Calu3 (cell line): ENCODE data around the gene MRPL49. TPM values are rescaled to one million over a fixed set of nuclear protein-coding genes. Genes with fewer than 3 reads are reported as not detected.

Experiments used
- BruUV-seq: library from RNA; stranded (reverse); fragments of 400-500 nt; replicated peaks from 2 replicates; lab custom pipeline; 2021; lab: Mats Ljungman, UMichigan
- CTCF ChIA-PET: fragments of 300-600 bp; sonication (Branson Sonifier 250); formaldehyde crosslinking; loops from one replicate; lab custom pipeline; 2022; ENCODE audit warnings: antibody characterized with exemption; lab: Charles Lee
- DNase-seq: peaks from one replicate; pipeline ENCODE4 v3.0.0; 2022
- H3K27ac Mint-ChIP-seq: one replicate; pipeline ENCODE4 v1.8.0; 2022; ENCODE audit warnings: mixed read lengths; ENCODE audit not compliant: unreplicated experiment
- H3K27me3 Mint-ChIP-seq: one replicate; pipeline ENCODE4 v1.8.0; 2022; ENCODE audit warnings: mixed read lengths; ENCODE audit not compliant: unreplicated experiment
- H3K36me3 Mint-ChIP-seq: one replicate; pipeline ENCODE4 v1.8.0; 2022; ENCODE audit warnings: mild to moderate bottlenecking, moderate library complexity, mixed read lengths; ENCODE audit not compliant: insufficient read depth, unreplicated experiment
- H3K4me1 Mint-ChIP-seq: one replicate; pipeline ENCODE4 v1.8.0; 2022; ENCODE audit warnings: mild to moderate bottlenecking, low read depth, mixed read lengths; ENCODE audit not compliant: unreplicated experiment
- H3K4me3 Mint-ChIP-seq: one replicate; pipeline ENCODE4 v1.8.0; 2022; ENCODE audit warnings: mild to moderate bottlenecking, low read depth, moderate library complexity, mixed read lengths; ENCODE audit not compliant: unreplicated experiment
- H3K9me3 Mint-ChIP-seq: one replicate; pipeline ENCODE4 v1.8.0; 2022; ENCODE audit warnings: low read depth, mixed read lengths; ENCODE audit not compliant: unreplicated experiment
- intact Hi-C: fragments of 100-400 bp; cut with micrococcal nuclease; formaldehyde crosslinking; loops from one replicate; pipeline ENCODE4 v1.10.0; 2022; ENCODE audit not compliant: unreplicated experiment
- total RNA-seq: library from RNA; stranded (reverse); gene quantifications from 2 replicates; pipeline ENCODE4 v1.2.3, GENCODE V29; 2022
- TF ChIP-seq, protein P1 (sequence below): fragments of 200-600 bp; IDR thresholded peaks from one replicate; pipeline ENCODE4 v1.8.0; 2022; ENCODE audit warnings: antibody characterized with exemption; ENCODE audit not compliant: unreplicated experiment

MRPL49 gene
- total RNA-seq, 1 experiment from 2014 or later: 84.1 TPM

DNA sequence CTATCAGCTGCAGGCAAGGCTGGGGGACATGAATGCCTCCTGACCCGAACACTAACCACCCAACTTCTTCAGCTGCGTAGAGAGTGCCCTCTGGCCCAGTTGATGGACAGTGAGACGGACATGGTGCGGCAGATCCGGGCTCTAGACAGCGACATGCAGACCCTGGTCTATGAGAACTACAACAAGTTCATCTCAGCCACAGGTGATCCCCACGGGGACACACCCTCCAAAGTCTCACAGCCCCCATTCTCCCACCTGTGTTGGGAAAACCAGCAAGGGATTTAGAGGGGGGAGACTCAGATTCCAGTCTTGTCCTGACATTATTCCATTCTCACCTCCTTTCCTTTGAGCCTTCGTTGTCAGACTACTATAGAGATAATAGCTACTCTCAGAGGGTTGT lies 25.2 kb upstream of the MRPL49 start:
- intact Hi-C loops: no loop called here
- H3K9me3 Mint-ChIP-seq: no peaks in the 10 kb centered on the region

DNA sequence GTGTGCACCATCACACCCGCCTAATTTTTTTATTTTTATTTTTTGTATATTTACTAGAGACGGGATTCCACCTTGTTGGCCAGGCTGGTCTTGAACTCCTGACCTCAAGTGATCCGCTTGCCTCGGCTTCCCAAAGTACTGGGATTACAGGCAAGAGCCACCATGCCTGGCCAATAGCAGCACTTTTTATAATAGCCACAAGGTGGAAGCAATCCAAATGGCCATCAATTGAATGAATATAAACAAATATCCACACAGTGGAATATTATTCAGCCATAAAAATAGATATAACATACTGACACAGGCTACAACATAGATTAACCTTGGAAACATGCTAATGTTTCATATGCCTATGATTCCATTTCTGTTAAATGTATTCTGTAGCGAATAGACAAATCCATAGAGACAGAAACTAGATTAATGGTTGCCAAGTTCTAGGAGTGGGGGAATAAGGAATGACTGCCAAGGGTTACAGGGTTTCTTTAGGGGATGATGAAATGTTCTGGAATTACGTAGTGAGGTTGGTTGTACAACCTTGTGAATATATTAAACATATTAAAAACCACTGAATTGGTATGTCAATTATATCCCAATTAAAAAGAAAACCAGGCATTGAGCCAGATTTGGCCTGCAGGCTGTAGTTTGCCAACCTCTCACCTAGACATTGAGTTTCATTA lies 21.3 kb upstream of the MRPL49 start:
- Mint-ChIP-seq H3K36me3 (peaks cover 19% of the 10 kb centered on the region), H3K4me1 (peaks cover 5% of the 10 kb centered on the region), H3K4me3 (no peak overlapping the region), H3K27me3 (no peaks in the 10 kb centered on the region), H3K27ac (no peak overlapping the region), H3K9me3 (no peaks in the 10 kb centered on the region)
- intact Hi-C loops: no loop called here
- no peak for DNase-seq
- CTCF ChIA-PET: interaction anchor here (1.7 kb wide), 1 partner anchor 10 kb away, joined by 8 read pairs; no protein-coding TSS in a partner anchor
- BruUV-seq: no TSS peak
- TF ChIP-seq, protein P1, sequence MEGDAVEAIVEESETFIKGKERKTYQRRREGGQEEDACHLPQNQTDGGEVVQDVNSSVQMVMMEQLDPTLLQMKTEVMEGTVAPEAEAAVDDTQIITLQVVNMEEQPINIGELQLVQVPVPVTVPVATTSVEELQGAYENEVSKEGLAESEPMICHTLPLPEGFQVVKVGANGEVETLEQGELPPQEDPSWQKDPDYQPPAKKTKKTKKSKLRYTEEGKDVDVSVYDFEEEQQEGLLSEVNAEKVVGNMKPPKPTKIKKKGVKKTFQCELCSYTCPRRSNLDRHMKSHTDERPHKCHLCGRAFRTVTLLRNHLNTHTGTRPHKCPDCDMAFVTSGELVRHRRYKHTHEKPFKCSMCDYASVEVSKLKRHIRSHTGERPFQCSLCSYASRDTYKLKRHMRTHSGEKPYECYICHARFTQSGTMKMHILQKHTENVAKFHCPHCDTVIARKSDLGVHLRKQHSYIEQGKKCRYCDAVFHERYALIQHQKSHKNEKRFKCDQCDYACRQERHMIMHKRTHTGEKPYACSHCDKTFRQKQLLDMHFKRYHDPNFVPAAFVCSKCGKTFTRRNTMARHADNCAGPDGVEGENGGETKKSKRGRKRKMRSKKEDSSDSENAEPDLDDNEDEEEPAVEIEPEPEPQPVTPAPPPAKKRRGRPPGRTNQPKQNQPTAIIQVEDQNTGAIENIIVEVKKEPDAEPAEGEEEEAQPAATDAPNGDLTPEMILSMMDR: peak; percentile 40

More for the DNA sequence above, 25.2 kb upstream of the MRPL49 start:
- Mint-ChIP-seq H3K36me3 (peaks cover 12% of the 10 kb centered on the region), H3K27ac (no peak overlapping the region), H3K27me3 (no peaks in the 10 kb centered on the region), H3K4me3 (peak overlapping the region; percentile 70), H3K4me1 (peaks cover 5% of the 10 kb centered on the region)
- DNase-seq: no peak
- TSS peak; percentile 45 for BruUV-seq
- CTCF ChIA-PET: interaction anchor here (1.2 kb wide), 1 partner anchor 31 kb away, joined by 3 read pairs; no protein-coding TSS in a partner anchor
- TF ChIP-seq, protein P1: no peak

- intact Hi-C loops: no loop called here
- CTCF ChIA-PET: interaction anchor here (1.7 kb wide), 1 partner anchor 8 kb away, joined by 8 read pairs; no protein-coding TSS in a partner anchor
- BruUV-seq: no TSS peak
These were observed 19.7 kb upstream of the MRPL49 start for GRCh38 chr11:65102142-65103095.

GRCh38 chr11:65103476-65103875 lies 18.6 kb upstream of the MRPL49 start:
- intact Hi-C loops: no loop called here
- Mint-ChIP-seq H3K27me3 (no peaks in the 10 kb centered on the region), H3K27ac (no peak overlapping the region), H3K4me1 (peaks cover 5% of the 10 kb centered on the region), H3K4me3 (no peak overlapping the region), H3K9me3 (no peaks in the 10 kb centered on the region), H3K36me3 (peaks cover 10% of the 10 kb centered on the region)
- no TSS peak for BruUV-seq
- TF ChIP-seq, protein P1: no peak
- DNase-seq: no peak
- CTCF ChIA-PET: no interaction called here

More at GRCh38 chr11:65102142-65103095, 19.7 kb upstream of the MRPL49 start:
- no peak for DNase-seq
- Mint-ChIP-seq H3K9me3 (no peaks in the 10 kb centered on the region), H3K4me3 (no peak overlapping the region), H3K27me3 (no peaks in the 10 kb centered on the region), H3K4me1 (peaks cover 5% of the 10 kb centered on the region), H3K36me3 (peaks cover 10% of the 10 kb centered on the region), H3K27ac (no peak overlapping the region)
- TF ChIP-seq, protein P1: no peak
